Common myeloid progenitor, CD34-positive (primary cell): ENCODE results near the gene CACNA2D3.

Source experiments
- CTCF ChIA-PET: fragments of 350-600 bp; sonication (Branson Sonifier 250); formaldehyde crosslinking; loops from one replicate; lab custom pipeline; 2021; ENCODE audit warnings: antibody characterized with exemption; lab: Charles Lee
- POLR2A ChIA-PET: fragments of 350-600 bp; sonication (Branson Sonifier 250); formaldehyde crosslinking; loops from one replicate; lab custom pipeline; 2021; ENCODE audit warnings: antibody characterized with exemption; lab: Charles Lee
- DNase-seq, 3 donors: peaks; one replicate each; pipeline versions ENCODE4 v3.0.0 to v3.0.0-alpha.2; 2013
- H3K27ac ChIP-seq, 2 experiments: 1 replicate in 1 of 2; 2 replicates in 1 of 2; pipeline ENCODE4 v1.7.0; 2013; ENCODE audit warnings: inconsistent platforms in 2 of 2, low read length in 2 of 2, mild to moderate bottlenecking in 2 of 2, low read depth in 1 of 2, moderate library complexity in 1 of 2; ENCODE audit not compliant: severe bottlenecking in 2 of 2, insufficient read depth in 1 of 2, poor library complexity in 1 of 2
- H3K27me3 ChIP-seq, 5 experiments: replicated peaks in 2 of 5; 1 replicate in 3 of 5; 2 replicates in 2 of 5; pipeline versions ENCODE4 v1.6.1 to v1.7.0; 2013; ENCODE audit warnings: low read length in 4 of 5, mild to moderate bottlenecking in 2 of 5, moderate library complexity in 2 of 5, inconsistent platforms in 1 of 5; ENCODE audit not compliant: insufficient read depth in 5 of 5, control insufficient read depth in 4 of 5
- H3K36me3 ChIP-seq, 4 experiments: 1 replicate in 2 of 4; 2 replicates in 2 of 4; pipeline versions ENCODE4 v1.6.1 to v1.7.0; 2013; ENCODE audit warnings: low read length in 3 of 4, control low read depth in 1 of 4, mild to moderate bottlenecking in 1 of 4; ENCODE audit not compliant: control insufficient read depth in 4 of 4, insufficient read depth in 4 of 4
- H3K4me1 ChIP-seq, 4 experiments: 1 replicate in 3 of 4; 2 replicates in 1 of 4; pipeline versions ENCODE4 v1.6.1 to v1.7.1; 2013; ENCODE audit warnings: low read length in 3 of 4, mild to moderate bottlenecking in 3 of 4, control low read depth in 1 of 4, inconsistent platforms in 1 of 4, moderate library complexity in 1 of 4; ENCODE audit not compliant: control insufficient read depth in 4 of 4, insufficient read depth in 4 of 4; ENCODE audit errors: control extremely low read depth in 1 of 4
- H3K4me3 ChIP-seq, 7 experiments: 1 replicate in 4 of 7; 2 replicates in 3 of 7; pipeline versions ENCODE4 v1.5.1 to v1.7.0; 2013; ENCODE audit warnings: mild to moderate bottlenecking in 7 of 7, low read length in 6 of 7, moderate library complexity in 6 of 7, inconsistent platforms in 2 of 7, low read depth in 2 of 7, control low read depth in 1 of 7; ENCODE audit not compliant: insufficient read depth in 4 of 7, control insufficient read depth in 1 of 7; ENCODE audit errors: extremely low read depth in 1 of 7
- H3K9me3 ChIP-seq, 5 experiments: 1 replicate in 4 of 5; 2 replicates in 1 of 5; pipeline versions ENCODE4 v1.6.1 to v1.7.1; 2013; ENCODE audit warnings: low read length in 4 of 5, mild to moderate bottlenecking in 2 of 5, inconsistent platforms in 1 of 5, low read depth in 1 of 5, moderate library complexity in 1 of 5; ENCODE audit not compliant: control insufficient read depth in 4 of 5, insufficient read depth in 2 of 5; ENCODE audit errors: control extremely low read depth in 1 of 5
- WGBS: methylation state at CpG from one replicate; pipeline ENCODE4 v1.1.5; 2013; ENCODE audit not compliant: insufficient coverage; 5-methylcytosine and 5-hydroxymethylcytosine counted together

CACNA2D3 gene

GRCh38 chr3:54339608-54340007 lies 217.3 kb downstream of the CACNA2D3 start:
- ChIA-PET POLR2A (no interaction called here), CTCF (no interaction called here)
- WGBS = no CpG with 5 or more reads among the region's 2 CpGs
- Histone ChIP-seq H3K36me3 (no peaks in the 10 kb centered on the region), H3K27me3 (peaks cover 0 to 5% (median 0%) of the 10 kb centered on the region in 5 experiments), H3K4me1 (peaks cover 0 to 16% (median 11%) of the 10 kb centered on the region in 4 experiments), H3K4me3 (no peak overlapping the region), H3K27ac (no peak overlapping the region), H3K9me3 (no peaks in the 10 kb centered on the region)
- DNase-seq = no peak

- Histone ChIP-seq H3K27ac (no peak overlapping the region), H3K4me1 (peaks cover 0 to 16% (median 11%) of the 10 kb centered on the region in 4 experiments), H3K36me3 (no peaks in the 10 kb centered on the region), H3K27me3 (peaks cover 0 to 5% (median 0%) of the 10 kb centered on the region in 5 experiments), H3K4me3 (no peak overlapping the region), H3K9me3 (no peaks in the 10 kb centered on the region)
- CTCF ChIA-PET = interaction anchor here (1.1 to 2.0 kb wide), 4 partner anchors 11 to 33 kb away, joined by 3 to 7 read pairs (median 4); no protein-coding TSS in a partner anchor
- DNase-seq = no peak
- POLR2A ChIA-PET = interaction anchor here (0.6 kb wide), 1 partner anchor 1345 kb away, joined by 3 read pairs; no protein-coding TSS in a partner anchor
- no CpG with 5 or more reads among the region's 2 CpGs for WGBS
These were observed 219.5 kb downstream of the CACNA2D3 start for GRCh38 chr3:54341811-54342210.

GRCh38 chr3:54342676-54343075 lies 220.3 kb downstream of the CACNA2D3 start:
- Histone ChIP-seq H3K27me3 (peaks cover 0 to 5% (median 3%) of the 10 kb centered on the region in 5 experiments), H3K36me3 (no peaks in the 10 kb centered on the region), H3K4me3 (peak overlapping the region in 1 of 7 experiments; percentile 1), H3K4me1 (peaks cover 0 to 16% (median 11%) of the 10 kb centered on the region in 4 experiments), H3K27ac (no peak overlapping the region), H3K9me3 (no peaks in the 10 kb centered on the region)
- WGBS = 2% methylated on average over 7 of the region's 9 CpGs
- DNase-seq = peak; percentile 57 to 86 (median 81)
- ChIA-PET POLR2A (no interaction called here), CTCF (interaction anchor here (1.1 to 2.0 kb wide), 2 partner anchors 11 to 30 kb away, joined by 3 to 7 read pairs; no protein-coding TSS in a partner anchor)

GRCh38 chr3:54343495-54343894 lies 221.1 kb downstream of the CACNA2D3 start:
- peaks cover 0 to 16% (median 11%) of the 10 kb centered on the region in 4 experiments for H3K4me1 ChIP-seq
- ChIA-PET POLR2A (no interaction called here), CTCF (interaction anchor here (2.0 kb wide), 1 partner anchor 30 kb away, joined by 7 read pairs; no protein-coding TSS in a partner anchor)
- H3K36me3 ChIP-seq = no peaks in the 10 kb centered on the region
- peaks cover 0 to 5% (median 3%) of the 10 kb centered on the region in 5 experiments for H3K27me3 ChIP-seq
- WGBS = 100% methylated on average over 1 of the region's 1 CpG
- H3K4me3 ChIP-seq = no peak overlapping the region
- no peak for DNase-seq
- no peaks in the 10 kb centered on the region for H3K9me3 ChIP-seq
- H3K27ac ChIP-seq = no peak overlapping the region

DNA sequence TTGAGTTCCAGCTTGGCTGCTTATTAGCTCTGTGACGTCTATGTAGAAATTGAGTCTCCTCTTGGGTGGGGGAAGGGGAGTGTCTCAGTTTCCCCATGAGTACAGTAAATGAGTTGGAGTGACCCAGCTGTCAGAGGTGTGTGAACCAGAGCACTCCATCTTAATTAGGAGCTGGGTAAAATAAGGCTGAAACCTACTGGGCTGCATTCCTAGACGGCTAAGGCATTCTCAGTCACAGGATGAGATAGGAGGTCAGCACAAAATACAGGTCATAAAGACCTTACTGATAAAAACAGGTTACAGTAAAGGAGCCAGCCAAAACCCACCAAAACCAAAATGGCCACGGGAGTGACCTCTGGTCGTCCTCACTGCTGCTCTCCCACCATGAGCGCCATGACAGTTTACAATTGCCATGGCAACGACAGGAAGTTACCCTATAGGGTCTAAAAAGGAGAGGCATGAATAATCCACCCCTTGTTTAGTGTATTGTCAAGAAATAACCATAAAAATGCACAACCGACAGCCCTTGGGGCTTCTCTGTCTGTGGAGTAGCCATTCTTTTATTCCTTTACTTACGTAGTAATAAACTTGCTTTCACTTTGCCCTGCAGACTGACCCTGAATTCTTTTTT lies 222.4 kb downstream of the CACNA2D3 start:
- H3K27ac ChIP-seq = no peak overlapping the region
- H3K36me3 ChIP-seq = no peaks in the 10 kb centered on the region
- 97% methylated on average over 8 of the region's 8 CpGs for WGBS
- no peak for DNase-seq
- H3K4me1 ChIP-seq = peaks cover 0 to 24% (median 13%) of the 10 kb centered on the region in 4 experiments
- no peaks in the 10 kb centered on the region for H3K9me3 ChIP-seq
- ChIA-PET POLR2A (no interaction called here), CTCF (no interaction called here)
- peaks cover 0 to 5% (median 2%) of the 10 kb centered on the region in 5 experiments for H3K27me3 ChIP-seq
- no peak overlapping the region for H3K4me3 ChIP-seq

GRCh38 chr3:54345847-54346375 lies 223.6 kb downstream of the CACNA2D3 start:
- H3K9me3 ChIP-seq = no peaks in the 10 kb centered on the region
- H3K4me1 ChIP-seq = peaks cover 0 to 24% (median 13%) of the 10 kb centered on the region in 4 experiments
- ChIA-PET CTCF (no interaction called here), POLR2A (no interaction called here)
- peaks cover 0 to 3% (median under 1%) of the 10 kb centered on the region in 5 experiments for H3K27me3 ChIP-seq
- WGBS = 100% methylated on average over 2 of the region's 5 CpGs
- no peaks in the 10 kb centered on the region for H3K36me3 ChIP-seq
- H3K4me3 ChIP-seq = no peak overlapping the region
- no peak for DNase-seq
- no peak overlapping the region for H3K27ac ChIP-seq

DNA sequence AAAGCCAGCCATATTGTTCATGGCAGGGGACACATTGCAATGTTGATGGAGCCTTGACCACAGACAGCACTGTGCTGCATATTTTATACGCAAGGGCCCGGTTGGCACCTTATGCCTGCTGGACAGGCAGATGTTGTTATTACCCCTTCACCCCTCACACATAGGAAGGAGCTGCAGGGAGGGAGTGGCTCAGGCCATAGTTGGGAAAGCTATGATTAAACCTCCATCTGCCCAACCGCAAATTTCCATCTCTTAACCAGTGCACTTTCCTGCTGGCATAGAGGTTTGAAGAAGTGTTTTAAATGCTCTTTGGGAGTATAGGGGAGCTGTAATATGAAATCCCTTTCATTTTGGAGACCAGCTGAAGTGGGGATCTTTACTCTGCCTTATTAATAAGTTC lies 224.7 kb downstream of the CACNA2D3 start:
- Histone ChIP-seq H3K4me3 (no peak overlapping the region), H3K27ac (no peak overlapping the region), H3K27me3 (peaks cover 0 to 3% (median 0%) of the 10 kb centered on the region in 5 experiments), H3K9me3 (no peaks in the 10 kb centered on the region), H3K36me3 (no peaks in the 10 kb centered on the region), H3K4me1 (peaks cover 0 to 23% (median 13%) of the 10 kb centered on the region in 4 experiments)
- CTCF ChIA-PET = no interaction called here
- no peak for DNase-seq
- POLR2A ChIA-PET = no interaction called here
- WGBS = no CpG with 5 or more reads among the region's 3 CpGs
